Testis (tissue), 2 donors: Measurements from ENCODE around the gene KCTD20.

Experiments
- CTCF ChIP-seq, 3 experiments: fragments of 450-650 bp in 2 of 3; fragments of 200-600 bp in 1 of 3; sonication (generic) in 1 of 3; IDR thresholded peaks; one replicate each; pipeline ENCODE4 v1.5.1; 2016 to 2019; ENCODE audit warnings: antibody characterized with exemption in 3 of 3, mild to moderate bottlenecking in 2 of 3, moderate library complexity in 1 of 3
- POLR2A ChIP-seq: fragments of 450-650 bp; IDR thresholded peaks from one replicate; pipeline ENCODE4 v1.6.1; 2017; ENCODE audit warnings: antibody characterized with exemption, mild to moderate bottlenecking, moderate library complexity

DNA sequence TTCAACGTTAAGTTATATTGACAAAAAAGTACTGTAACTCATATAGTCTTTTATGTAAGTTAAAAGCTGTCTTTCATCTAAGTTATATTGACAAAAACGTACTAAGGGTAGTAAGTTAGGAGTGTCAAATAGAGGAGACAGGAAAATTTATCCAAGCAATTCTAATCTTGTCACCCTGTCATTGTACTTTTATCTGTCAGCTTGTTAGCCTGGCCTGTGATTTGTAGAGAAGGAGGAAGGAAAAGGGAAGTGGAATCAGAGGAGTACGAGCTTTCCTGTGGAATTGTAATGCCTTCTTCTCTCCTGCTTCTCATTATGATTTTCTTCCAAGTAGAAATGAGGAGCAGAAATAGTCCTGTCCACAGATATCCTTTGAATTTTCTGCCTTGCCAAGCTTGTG is 18.8 kb downstream of the KCTD20 start:
- TF ChIP-seq CTCF (IDR thresholded peaks at IDR 0.05) (no peak), POLR2A (no peak)
